ENCODE results near the gene ANKRD36B. TPM values are rescaled to one million over a fixed set of nuclear protein-coding genes. Genes with fewer than 3 reads are reported as not detected.
A peak's percentile ranks its signal among the peaks of the same experiment; 100 is the strongest.
"Not testable (repeated sequence)": the region's sequence is repeated elsewhere in the genome, so short reads cannot be mapped to it uniquely, and the experiment has no call there.

Gene ANKRD36B
- polyA plus RNA-seq, 1 donor (not counting 4 experiments of a cell fraction or from before 2014, with no cell fraction given), result 11.9 TPM

GRCh38 chr2:97596180-97596579 lies 6.5 kb upstream of the ANKRD36B start:
- H3K9me1 ChIP-seq (ENCODE audit: control insufficient read depth, extremely low read depth, insufficient read depth, low read length); H3K4me1 ChIP-seq (ENCODE audit: control insufficient read depth, extremely low read depth, insufficient read depth, low read length); FAIRE-seq; H3K4me2 ChIP-seq (ENCODE audit: control insufficient read depth, extremely low read depth, insufficient read depth, low read depth, low read length); H3K4me3 ChIP-seq (ENCODE audit: control insufficient read depth in 2 of 3, extremely low read depth in 1 of 3, insufficient read depth in 2 of 3, low read depth in 1 of 3, low read length in 3 of 3); H2AFZ ChIP-seq (ENCODE audit: control insufficient read depth, low read length); H3K9ac ChIP-seq (ENCODE audit: control insufficient read depth, extremely low read depth, insufficient read depth, low read length); DNase-seq (ENCODE audit: low read depth, low spot score); H3K36me3 ChIP-seq (ENCODE audit: control insufficient read depth in 2 of 2, extremely low read depth in 1 of 2, insufficient read depth in 2 of 2, low read length in 2 of 2); H3K27ac ChIP-seq (ENCODE audit: control insufficient read depth, insufficient read depth, low read length); H4K20me1 ChIP-seq (ENCODE audit: control insufficient read depth, extremely low read depth, insufficient read depth, low read length); H3K79me2 ChIP-seq (ENCODE audit: control insufficient read depth, insufficient read depth, low read length); dilution Hi-C loops (cut with MboI; ENCODE audit: extremely low pct_ligation_motif_present, low sequenced_read_pairs); H3K27me3 ChIP-seq (ENCODE audit: control insufficient read depth, extremely low read depth, insufficient read depth, low read length); H3K9me3 ChIP-seq (ENCODE audit: control insufficient read depth, low read depth, low read length): not testable (repeated sequence)

- H3K79me2 ChIP-seq (ENCODE audit: control insufficient read depth, insufficient read depth, low read length); H3K4me3 ChIP-seq (ENCODE audit: control insufficient read depth in 2 of 3, extremely low read depth in 1 of 3, insufficient read depth in 2 of 3, low read depth in 1 of 3, low read length in 3 of 3); H3K9ac ChIP-seq (ENCODE audit: control insufficient read depth, extremely low read depth, insufficient read depth, low read length); H3K4me2 ChIP-seq (ENCODE audit: control insufficient read depth, extremely low read depth, insufficient read depth, low read depth, low read length); H3K27me3 ChIP-seq (ENCODE audit: control insufficient read depth, extremely low read depth, insufficient read depth, low read length); H4K20me1 ChIP-seq (ENCODE audit: control insufficient read depth, extremely low read depth, insufficient read depth, low read length); H3K36me3 ChIP-seq (ENCODE audit: control insufficient read depth in 2 of 2, extremely low read depth in 1 of 2, insufficient read depth in 2 of 2, low read length in 2 of 2); DNase-seq (ENCODE audit: low read depth, low spot score); H3K27ac ChIP-seq (ENCODE audit: control insufficient read depth, insufficient read depth, low read length); H3K9me1 ChIP-seq (ENCODE audit: control insufficient read depth, extremely low read depth, insufficient read depth, low read length); dilution Hi-C loops (cut with MboI; ENCODE audit: extremely low pct_ligation_motif_present, low sequenced_read_pairs); FAIRE-seq; H3K9me3 ChIP-seq (ENCODE audit: control insufficient read depth, low read depth, low read length); H2AFZ ChIP-seq (ENCODE audit: control insufficient read depth, low read length); H3K4me1 ChIP-seq (ENCODE audit: control insufficient read depth, extremely low read depth, insufficient read depth, low read length): not testable (repeated sequence)
Measured at GRCh38 chr2:97593520-97593919, 3.8 kb upstream of the ANKRD36B start.

DNA sequence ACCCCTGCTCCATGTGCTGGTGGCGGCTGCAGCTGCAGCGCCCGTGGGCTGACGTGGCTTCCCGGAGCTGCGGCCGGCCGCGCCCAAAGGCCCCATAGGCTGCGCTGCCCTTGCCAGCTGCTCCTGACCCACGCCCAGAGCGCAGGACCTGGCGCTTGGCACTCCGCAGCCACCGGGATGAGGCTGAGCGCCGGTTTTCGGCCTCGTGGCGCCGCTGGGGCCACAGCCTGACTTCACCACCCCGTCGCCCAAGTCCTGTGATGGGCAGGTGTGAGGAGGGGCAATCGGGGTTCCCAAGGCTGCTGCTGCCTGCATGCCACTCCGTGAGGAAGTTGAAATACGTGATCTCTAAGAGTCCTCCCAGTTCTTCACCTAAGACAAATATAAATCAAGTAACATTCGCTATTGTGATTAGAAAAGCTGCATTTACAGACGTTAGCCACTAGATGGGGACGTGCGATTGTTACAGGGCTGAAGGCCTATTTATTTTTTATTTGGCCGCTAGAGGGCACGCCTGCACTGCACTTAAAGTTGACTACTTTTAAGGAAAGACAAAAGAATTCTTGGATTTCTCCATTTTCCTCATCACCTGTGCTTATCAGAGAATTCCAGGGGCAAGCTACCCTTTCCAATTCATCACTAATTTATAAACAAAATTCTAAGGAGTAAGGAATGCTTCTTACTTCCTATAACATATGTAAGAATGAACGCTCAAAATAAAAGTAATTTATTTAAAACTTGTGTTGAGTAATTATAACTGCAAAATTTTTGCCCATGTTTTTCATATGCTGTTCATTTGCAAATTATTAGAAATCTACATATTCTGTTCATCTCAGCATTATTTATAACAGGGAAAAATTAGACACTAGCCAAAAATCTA lies 1.1 kb upstream of the ANKRD36B start:
- Histone ChIP-seq H3K9ac (ENCODE audit: control insufficient read depth, extremely low read depth, insufficient read depth, low read length) (peak overlapping the region; percentile 81), H3K27ac (ENCODE audit: control insufficient read depth, insufficient read depth, low read length) (peak overlapping the region; percentile 76), H3K4me3 (ENCODE audit: control insufficient read depth in 2 of 3, extremely low read depth in 1 of 3, insufficient read depth in 2 of 3, low read depth in 1 of 3, low read length in 3 of 3) (peak overlapping the region; percentile 44 to 67 (median 67)), H3K4me2 (ENCODE audit: control insufficient read depth, extremely low read depth, insufficient read depth, low read depth, low read length) (peak overlapping the region; percentile 80), H2AFZ (ENCODE audit: control insufficient read depth, low read length) (peak overlapping the region; percentile 83)
- H3K9me3 ChIP-seq (ENCODE audit: control insufficient read depth, low read depth, low read length); H3K79me2 ChIP-seq (ENCODE audit: control insufficient read depth, insufficient read depth, low read length); H3K9me1 ChIP-seq (ENCODE audit: control insufficient read depth, extremely low read depth, insufficient read depth, low read length); H3K36me3 ChIP-seq (ENCODE audit: control insufficient read depth in 2 of 2, extremely low read depth in 1 of 2, insufficient read depth in 2 of 2, low read length in 2 of 2); FAIRE-seq; H3K4me1 ChIP-seq (ENCODE audit: control insufficient read depth, extremely low read depth, insufficient read depth, low read length); dilution Hi-C loops (cut with MboI; ENCODE audit: extremely low pct_ligation_motif_present, low sequenced_read_pairs); H4K20me1 ChIP-seq (ENCODE audit: control insufficient read depth, extremely low read depth, insufficient read depth, low read length); H3K27me3 ChIP-seq (ENCODE audit: control insufficient read depth, extremely low read depth, insufficient read depth, low read length): not testable (repeated sequence)
- TF ChIP-seq CTCF (optimal IDR thresholded peaks at IDR 0.05 in 1 of 3, IDR thresholded peaks at IDR 0.05 in 1 of 3, conservative IDR thresholded peaks at IDR 0.05 in 1 of 3; ENCODE audit: extremely low read depth in 1 of 3, insufficient read depth in 2 of 3, low read length in 3 of 3), result peak; percentile 38 to 88 (median 77)
- peak; percentile 50 for DNase-seq (ENCODE audit: low read depth, low spot score)

DNA sequence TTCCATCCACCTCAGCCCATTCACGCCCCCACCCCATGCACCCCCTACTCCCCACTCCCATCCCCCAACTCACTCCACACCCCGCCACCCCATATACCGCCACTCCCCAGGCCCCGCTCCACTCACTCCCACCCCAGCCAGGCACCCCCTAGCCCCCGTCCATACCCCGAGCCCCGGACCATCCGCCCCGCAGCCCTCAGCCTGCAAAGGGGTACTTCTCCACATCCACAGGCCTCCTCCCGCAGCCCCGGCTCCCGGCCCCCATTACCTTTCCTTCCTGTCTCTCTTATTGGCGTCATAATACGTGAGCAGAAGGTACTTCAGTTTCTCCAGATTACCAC lies 450 bp downstream of the ANKRD36B start:
- peak overlapping the region; percentile 51 for H3K27ac ChIP-seq (ENCODE audit: control insufficient read depth, insufficient read depth, low read length)
- peak overlapping the region; percentile 39 to 66 (median 47) for H3K4me3 ChIP-seq (ENCODE audit: control insufficient read depth in 2 of 3, extremely low read depth in 1 of 3, insufficient read depth in 2 of 3, low read depth in 1 of 3, low read length in 3 of 3)
- H3K9me3 ChIP-seq (ENCODE audit: control insufficient read depth, low read depth, low read length); dilution Hi-C loops (cut with MboI; ENCODE audit: extremely low pct_ligation_motif_present, low sequenced_read_pairs); H3K36me3 ChIP-seq (ENCODE audit: control insufficient read depth in 2 of 2, extremely low read depth in 1 of 2, insufficient read depth in 2 of 2, low read length in 2 of 2); DNase-seq (ENCODE audit: low read depth, low spot score); H3K4me2 ChIP-seq (ENCODE audit: control insufficient read depth, extremely low read depth, insufficient read depth, low read depth, low read length); FAIRE-seq; H3K4me1 ChIP-seq (ENCODE audit: control insufficient read depth, extremely low read depth, insufficient read depth, low read length); H3K9me1 ChIP-seq (ENCODE audit: control insufficient read depth, extremely low read depth, insufficient read depth, low read length); H3K79me2 ChIP-seq (ENCODE audit: control insufficient read depth, insufficient read depth, low read length); H4K20me1 ChIP-seq (ENCODE audit: control insufficient read depth, extremely low read depth, insufficient read depth, low read length); H3K27me3 ChIP-seq (ENCODE audit: control insufficient read depth, extremely low read depth, insufficient read depth, low read length): not testable (repeated sequence)
- H3K9ac ChIP-seq (ENCODE audit: control insufficient read depth, extremely low read depth, insufficient read depth, low read length), result peak overlapping the region; percentile 74
- peak overlapping the region; percentile 62 for H2AFZ ChIP-seq (ENCODE audit: control insufficient read depth, low read length)

Data from keratinocyte (primary cell).